Measurements from ENCODE around the gene TEDC2.

TEDC2 gene

DNA sequence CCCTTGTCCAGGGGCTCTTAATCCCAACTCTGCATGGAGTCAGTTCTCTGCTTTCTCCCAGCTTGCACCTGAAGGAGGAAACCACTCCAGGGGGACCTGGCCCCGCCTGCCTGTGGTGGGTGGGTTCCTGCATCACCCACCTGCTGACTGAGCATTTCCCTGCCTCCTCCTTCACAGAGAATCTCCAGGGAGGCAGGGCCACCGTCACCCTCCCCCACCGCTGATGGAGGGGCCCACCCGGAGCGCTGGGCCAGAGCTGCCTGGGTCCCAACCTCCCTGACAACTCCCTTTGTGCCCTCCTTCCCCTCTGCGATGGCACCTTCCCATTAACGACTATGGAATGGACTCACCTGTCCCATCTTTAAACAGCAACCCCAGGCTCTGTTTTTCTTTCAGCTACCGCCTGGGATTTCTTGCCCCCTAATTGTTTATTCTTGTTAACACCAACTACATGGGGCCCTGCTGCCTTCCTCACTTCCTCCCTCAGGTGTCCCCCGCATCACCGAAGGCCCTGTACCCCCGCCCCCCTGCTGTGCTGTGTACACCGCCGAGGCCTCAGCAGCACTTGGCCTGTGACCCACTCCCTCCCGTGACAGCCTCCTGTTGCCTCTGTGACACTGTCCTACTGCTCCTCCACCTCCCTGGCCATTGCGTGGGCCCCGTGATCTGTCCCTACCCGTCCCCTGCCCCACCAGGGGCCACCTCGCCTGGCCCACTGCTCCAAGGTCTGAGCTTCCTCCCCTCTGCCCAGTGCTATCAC lies 842 bp upstream of the TEDC2 start:
- H3K27ac ChIP-seq: peak overlapping the region; percentile 86
- no peak for TF ChIP-seq ZFX (IDR thresholded peaks at IDR 0.05; ENCODE audit: borderline replicate concordance)

- no peak for TF ChIP-seq ZFX (IDR thresholded peaks at IDR 0.05; ENCODE audit: borderline replicate concordance)
- TF ChIP-seq, protein P1, sequence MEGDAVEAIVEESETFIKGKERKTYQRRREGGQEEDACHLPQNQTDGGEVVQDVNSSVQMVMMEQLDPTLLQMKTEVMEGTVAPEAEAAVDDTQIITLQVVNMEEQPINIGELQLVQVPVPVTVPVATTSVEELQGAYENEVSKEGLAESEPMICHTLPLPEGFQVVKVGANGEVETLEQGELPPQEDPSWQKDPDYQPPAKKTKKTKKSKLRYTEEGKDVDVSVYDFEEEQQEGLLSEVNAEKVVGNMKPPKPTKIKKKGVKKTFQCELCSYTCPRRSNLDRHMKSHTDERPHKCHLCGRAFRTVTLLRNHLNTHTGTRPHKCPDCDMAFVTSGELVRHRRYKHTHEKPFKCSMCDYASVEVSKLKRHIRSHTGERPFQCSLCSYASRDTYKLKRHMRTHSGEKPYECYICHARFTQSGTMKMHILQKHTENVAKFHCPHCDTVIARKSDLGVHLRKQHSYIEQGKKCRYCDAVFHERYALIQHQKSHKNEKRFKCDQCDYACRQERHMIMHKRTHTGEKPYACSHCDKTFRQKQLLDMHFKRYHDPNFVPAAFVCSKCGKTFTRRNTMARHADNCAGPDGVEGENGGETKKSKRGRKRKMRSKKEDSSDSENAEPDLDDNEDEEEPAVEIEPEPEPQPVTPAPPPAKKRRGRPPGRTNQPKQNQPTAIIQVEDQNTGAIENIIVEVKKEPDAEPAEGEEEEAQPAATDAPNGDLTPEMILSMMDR (IDR thresholded peaks at IDR 0.05): no peak
- H3K27ac ChIP-seq: peak overlapping the region; percentile 86
Measured at GRCh38 chr16:2460391-2460713, 443 bp downstream of the TEDC2 start.

DNA sequence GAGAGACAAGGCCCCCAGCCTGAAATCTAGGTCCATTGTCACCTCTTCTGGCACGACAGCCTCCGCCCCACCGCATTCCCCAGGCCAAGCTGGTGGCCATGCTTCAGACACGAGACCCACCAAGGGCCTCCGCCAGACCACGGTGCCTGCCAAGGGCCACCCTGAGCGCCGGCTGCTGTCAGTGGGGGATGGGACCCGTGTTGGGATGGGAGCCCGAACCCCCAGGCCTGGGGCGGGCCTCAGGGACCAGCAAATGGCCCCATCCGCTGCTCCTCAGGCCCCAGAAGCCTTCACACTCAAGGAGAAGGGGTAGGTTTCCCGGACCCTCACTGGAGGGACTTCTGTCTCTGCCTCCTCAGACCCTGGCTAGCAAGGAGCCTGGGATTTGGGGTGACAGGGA lies 1.0 kb downstream of the TEDC2 start:
- TF ChIP-seq ZFX (IDR thresholded peaks at IDR 0.05; ENCODE audit: borderline replicate concordance): no peak
- TF ChIP-seq, protein P1 (IDR thresholded peaks at IDR 0.05): no peak
- H3K27ac ChIP-seq: peak overlapping the region; percentile 86

- no peak for TF ChIP-seq ZFX (IDR thresholded peaks at IDR 0.05; ENCODE audit: borderline replicate concordance)
- TF ChIP-seq, protein P1 (IDR thresholded peaks at IDR 0.05): no peak
- no peak overlapping the region for H3K27ac ChIP-seq
Measured at GRCh38 chr16:2462031-2462866, 2.3 kb downstream of the TEDC2 start.

DNA sequence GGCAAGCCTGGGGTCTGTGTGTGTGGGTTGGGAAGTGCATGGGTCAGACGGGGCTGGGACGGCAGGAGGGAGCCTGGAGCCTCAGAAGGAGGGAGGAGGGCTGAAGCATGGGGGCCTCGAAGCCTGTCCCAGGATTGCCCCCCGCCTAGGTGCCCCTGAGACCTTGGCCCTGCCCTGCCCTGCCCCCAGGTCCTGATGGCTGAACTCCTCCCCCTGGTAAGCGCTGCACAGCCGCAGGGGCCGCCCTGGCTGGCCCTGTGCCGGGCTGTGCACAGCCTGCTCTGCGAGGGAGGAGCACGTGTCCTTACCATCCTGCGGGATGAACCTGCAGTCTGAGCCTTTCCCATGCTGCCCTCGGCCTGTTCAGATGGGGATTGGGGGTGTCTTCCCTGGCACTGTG lies 4.4 kb downstream of the TEDC2 start:
- H3K27ac ChIP-seq: peak overlapping the region; percentile 95
- TF ChIP-seq, protein P1 (IDR thresholded peaks at IDR 0.05): no peak
- TF ChIP-seq ZFX (IDR thresholded peaks at IDR 0.05; ENCODE audit: borderline replicate concordance): no peak

DNA sequence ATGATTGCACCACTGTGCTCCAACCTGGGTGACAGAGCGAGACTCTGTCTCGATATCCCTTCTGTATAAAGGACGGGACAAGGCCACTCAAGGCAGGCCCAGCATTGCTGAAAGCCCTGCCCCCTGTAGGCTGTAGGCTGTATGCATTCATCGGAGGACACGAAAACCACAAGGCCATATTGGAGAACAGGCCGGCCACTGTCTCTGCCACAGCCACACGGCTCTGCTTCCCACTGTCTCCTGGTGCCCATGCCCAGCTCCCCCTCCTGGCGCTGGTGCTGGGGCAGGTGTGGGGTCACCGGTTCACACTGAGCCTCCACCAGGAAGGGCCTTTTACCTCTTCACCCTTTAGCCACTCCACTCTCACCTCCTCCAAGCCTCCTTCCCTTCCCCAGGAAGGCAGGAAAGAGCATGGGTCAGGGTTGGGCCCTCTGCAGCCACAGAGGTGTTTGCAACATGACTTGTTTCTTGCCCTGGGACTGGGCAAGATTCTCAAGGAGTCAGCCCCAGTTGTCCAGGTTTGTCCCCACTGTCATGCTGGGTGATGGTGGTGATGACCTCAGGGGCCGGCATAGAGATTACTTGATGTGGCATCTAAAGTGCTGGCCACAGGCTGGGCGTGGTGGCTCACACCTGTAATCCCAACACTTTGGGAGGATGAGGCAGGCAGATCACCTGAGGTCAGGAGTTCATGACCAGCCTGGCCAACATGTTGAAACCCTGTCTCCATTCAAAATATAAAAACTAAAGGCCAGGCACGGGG lies 5.9 kb downstream of the TEDC2 start:
- no peak for TF ChIP-seq ZFX (IDR thresholded peaks at IDR 0.05; ENCODE audit: borderline replicate concordance)
- TF ChIP-seq, protein P1 (IDR thresholded peaks at IDR 0.05): peak; percentile 58
- H3K27ac ChIP-seq: peak overlapping the region; percentile 95

GRCh38 chr16:2466667-2467527 lies 7.0 kb downstream of the TEDC2 start:
- TF ChIP-seq ZFX (IDR thresholded peaks at IDR 0.05; ENCODE audit: borderline replicate concordance): no peak
- TF ChIP-seq, protein P1 (IDR thresholded peaks at IDR 0.05): no peak
- peak overlapping the region; percentile 95 for H3K27ac ChIP-seq

All from 22Rv1 (cell line).